ENCODE measurements around the gene KCNJ6.

Gene KCNJ6

GRCh38 chr21:37565530-37566223 is 350.6 kb downstream of the KCNJ6 start:
- TF ChIP-seq CTCF (IDR thresholded peaks at IDR 0.05) = no peak
- Histone ChIP-seq H3K4me3 (ENCODE audit: low read depth in 1 of 2, low read length in 1 of 2) (no peak overlapping the region), H3K9me3 (no peaks in the 10 kb centered on the region), H3K27me3 (peaks cover 23% of the 10 kb centered on the region), H3K27ac (no peak overlapping the region), H3K4me1 (ENCODE audit: control insufficient read depth in 1 of 2, insufficient read depth in 1 of 2, low read depth in 1 of 2, low read length in 1 of 2) (peaks cover 15 to 16% of the 10 kb centered on the region in 2 experiments), H3K36me3 (no peaks in the 10 kb centered on the region)

GRCh38 chr21:37564924-37565529 is 351.2 kb downstream of the KCNJ6 start:
- H3K27me3 ChIP-seq = peaks cover 21% of the 10 kb centered on the region
- no peak overlapping the region for H3K27ac ChIP-seq
- H3K9me3 ChIP-seq = no peaks in the 10 kb centered on the region
- TF ChIP-seq CTCF (IDR thresholded peaks at IDR 0.05) = no peak
- H3K36me3 ChIP-seq = no peaks in the 10 kb centered on the region
- H3K4me3 ChIP-seq (ENCODE audit: low read depth in 1 of 2, low read length in 1 of 2) = peak overlapping the region; percentile 77 to 81
- peaks cover 15 to 16% of the 10 kb centered on the region in 2 experiments for H3K4me1 ChIP-seq (ENCODE audit: control insufficient read depth in 1 of 2, insufficient read depth in 1 of 2, low read depth in 1 of 2, low read length in 1 of 2)

- H3K36me3 ChIP-seq = no peaks in the 10 kb centered on the region
- peak overlapping the region; percentile 44 for H3K27ac ChIP-seq
- peak overlapping the region; percentile 77 to 81 for H3K4me3 ChIP-seq (ENCODE audit: low read depth in 1 of 2, low read length in 1 of 2)
- H3K4me1 ChIP-seq (ENCODE audit: control insufficient read depth in 1 of 2, insufficient read depth in 1 of 2, low read depth in 1 of 2, low read length in 1 of 2) = peaks cover 15 to 16% of the 10 kb centered on the region in 2 experiments
- TF ChIP-seq CTCF (IDR thresholded peaks at IDR 0.05) = no peak
- H3K9me3 ChIP-seq = no peaks in the 10 kb centered on the region
- H3K27me3 ChIP-seq = peaks cover 15% of the 10 kb centered on the region
Observed at GRCh38 chr21:37564341-37564923, 351.8 kb downstream of the KCNJ6 start.

GRCh38 chr21:37563641-37564340 is 352.5 kb downstream of the KCNJ6 start:
- Histone ChIP-seq H3K27ac (peak overlapping the region; percentile 44), H3K36me3 (no peaks in the 10 kb centered on the region), H3K4me3 (ENCODE audit: low read depth in 1 of 2, low read length in 1 of 2) (peak overlapping the region; percentile 77 to 81), H3K27me3 (peaks cover 9% of the 10 kb centered on the region), H3K9me3 (no peaks in the 10 kb centered on the region), H3K4me1 (ENCODE audit: control insufficient read depth in 1 of 2, insufficient read depth in 1 of 2, low read depth in 1 of 2, low read length in 1 of 2) (peaks cover 15 to 16% of the 10 kb centered on the region in 2 experiments)
- peak; percentile 46 for TF ChIP-seq CTCF (IDR thresholded peaks at IDR 0.05)

GRCh38 chr21:37562920-37563640 is 353.2 kb downstream of the KCNJ6 start:
- peak overlapping the region; percentile 77 to 81 for H3K4me3 ChIP-seq (ENCODE audit: low read depth in 1 of 2, low read length in 1 of 2)
- no peaks in the 10 kb centered on the region for H3K36me3 ChIP-seq
- H3K27ac ChIP-seq = peak overlapping the region; percentile 44
- no peaks in the 10 kb centered on the region for H3K9me3 ChIP-seq
- peaks cover 2% of the 10 kb centered on the region for H3K27me3 ChIP-seq
- TF ChIP-seq CTCF (IDR thresholded peaks at IDR 0.05) = no peak
- H3K4me1 ChIP-seq (ENCODE audit: control insufficient read depth in 1 of 2, insufficient read depth in 1 of 2, low read depth in 1 of 2, low read length in 1 of 2) = peaks cover 15 to 16% of the 10 kb centered on the region in 2 experiments
